A673 (cell line): ENCODE measurements around the gene HSD11B2.

Experiments used
- EZH2 ChIP-seq: fragments of 200-600 bp; sonication (generic); IDR thresholded peaks from 2 replicates; pipeline ENCODE4 v1.6.1; 2017; ENCODE audit warnings: borderline replicate concordance, low read depth, mild to moderate bottlenecking, mixed read lengths, antibody characterized with exemption, low read length; ENCODE audit not compliant: poor library complexity, severe bottlenecking
- TF ChIP-seq, protein P1 (sequence below): fragments of 300-800, 200-600 bp; sonication (generic); conservative IDR thresholded peaks from 2 replicates; pipeline ENCODE4 v1.5.1; 2017; ENCODE audit warnings: low read depth, mild to moderate bottlenecking, antibody characterized with exemption, low read length, moderate library complexity, mixed read lengths

DNA sequence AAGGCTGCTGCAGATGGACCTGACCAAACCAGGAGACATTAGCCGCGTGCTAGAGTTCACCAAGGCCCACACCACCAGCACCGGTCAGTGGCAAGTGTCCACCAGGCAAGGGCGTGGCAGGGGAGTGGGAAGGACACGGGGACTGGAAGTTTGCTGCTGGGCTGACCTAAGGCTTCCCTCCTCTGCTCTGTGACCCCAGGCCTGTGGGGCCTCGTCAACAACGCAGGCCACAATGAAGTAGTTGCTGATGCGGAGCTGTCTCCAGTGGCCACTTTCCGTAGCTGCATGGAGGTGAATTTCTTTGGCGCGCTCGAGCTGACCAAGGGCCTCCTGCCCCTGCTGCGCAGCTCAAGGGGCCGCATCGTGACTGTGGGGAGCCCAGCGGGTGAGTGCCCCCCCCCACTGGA is 4.8 kb downstream of the HSD11B2 start:
- TF ChIP-seq, protein P1, sequence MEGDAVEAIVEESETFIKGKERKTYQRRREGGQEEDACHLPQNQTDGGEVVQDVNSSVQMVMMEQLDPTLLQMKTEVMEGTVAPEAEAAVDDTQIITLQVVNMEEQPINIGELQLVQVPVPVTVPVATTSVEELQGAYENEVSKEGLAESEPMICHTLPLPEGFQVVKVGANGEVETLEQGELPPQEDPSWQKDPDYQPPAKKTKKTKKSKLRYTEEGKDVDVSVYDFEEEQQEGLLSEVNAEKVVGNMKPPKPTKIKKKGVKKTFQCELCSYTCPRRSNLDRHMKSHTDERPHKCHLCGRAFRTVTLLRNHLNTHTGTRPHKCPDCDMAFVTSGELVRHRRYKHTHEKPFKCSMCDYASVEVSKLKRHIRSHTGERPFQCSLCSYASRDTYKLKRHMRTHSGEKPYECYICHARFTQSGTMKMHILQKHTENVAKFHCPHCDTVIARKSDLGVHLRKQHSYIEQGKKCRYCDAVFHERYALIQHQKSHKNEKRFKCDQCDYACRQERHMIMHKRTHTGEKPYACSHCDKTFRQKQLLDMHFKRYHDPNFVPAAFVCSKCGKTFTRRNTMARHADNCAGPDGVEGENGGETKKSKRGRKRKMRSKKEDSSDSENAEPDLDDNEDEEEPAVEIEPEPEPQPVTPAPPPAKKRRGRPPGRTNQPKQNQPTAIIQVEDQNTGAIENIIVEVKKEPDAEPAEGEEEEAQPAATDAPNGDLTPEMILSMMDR: no peak
- TF ChIP-seq EZH2: no peak
